Endodermal cell (in vitro differentiated cells): Measurements from ENCODE around the gene MMP24. TPM values are rescaled to one million over a fixed set of nuclear protein-coding genes. Genes with fewer than 3 reads are reported as not detected.

Experiments
- DNase-seq: peaks from one replicate; pipeline ENCODE4 v3.0.0-alpha.2; 2017
- H3K27ac ChIP-seq: 2 replicates; pipeline ENCODE4 v1.5.1; 2013; ENCODE audit warnings: mild to moderate bottlenecking, low read depth, low read length, moderate library complexity
- H3K27me3 ChIP-seq: 2 replicates; pipeline ENCODE4 v1.6.1; 2013; ENCODE audit warnings: mild to moderate bottlenecking, low read length, moderate library complexity; ENCODE audit not compliant: insufficient read depth, control insufficient read depth, poor library complexity, severe bottlenecking
- H3K36me3 ChIP-seq: 2 replicates; pipeline ENCODE4 v1.7.0; 2013; ENCODE audit warnings: mild to moderate bottlenecking, low read length, moderate library complexity; ENCODE audit not compliant: control insufficient read depth, insufficient read depth
- H3K4me1 ChIP-seq: one replicate; pipeline ENCODE4 v1.7.0; 2013; ENCODE audit warnings: low read length; ENCODE audit not compliant: control insufficient read depth, insufficient read depth
- H3K4me3 ChIP-seq: 2 replicates; pipeline ENCODE4 v1.5.1; 2013; ENCODE audit warnings: mild to moderate bottlenecking, low read length, moderate library complexity
- H3K9ac ChIP-seq: 2 replicates; pipeline ENCODE4 v1.6.1; 2013; ENCODE audit warnings: mild to moderate bottlenecking, low read length, moderate library complexity; ENCODE audit not compliant: poor library complexity, severe bottlenecking; ENCODE audit errors: extremely low read depth
- H3K9me3 ChIP-seq: 2 replicates; pipeline ENCODE4 v1.6.1; 2013; ENCODE audit warnings: mild to moderate bottlenecking, low read length, moderate library complexity; ENCODE audit not compliant: control insufficient read depth
- H3K27ac Mint-ChIP-seq: 2 replicates; pipeline ENCODE4 v1.8.0; 2020; ENCODE audit warnings: mixed read lengths
- H3K27me3 Mint-ChIP-seq: 2 replicates; pipeline ENCODE4 v1.8.0; 2021; ENCODE audit warnings: mild to moderate bottlenecking, mixed read lengths; ENCODE audit not compliant: insufficient read depth
- H3K36me3 Mint-ChIP-seq: 2 replicates; pipeline ENCODE4 v1.8.0; 2020; ENCODE audit warnings: low read depth, mixed read lengths
- H3K4me1 Mint-ChIP-seq: 2 replicates; pipeline ENCODE4 v1.8.0; 2020; ENCODE audit warnings: mixed read lengths
- H3K4me3 Mint-ChIP-seq: 2 replicates; pipeline ENCODE4 v1.8.0; 2020; ENCODE audit warnings: mild to moderate bottlenecking, moderate library complexity, mixed read lengths
- H3K9me3 Mint-ChIP-seq: 2 replicates; pipeline ENCODE4 v1.8.0; 2020; ENCODE audit warnings: mild to moderate bottlenecking, mixed read lengths
- WGBS, 2 experiments: methylation state at CpG; one replicate each; pipeline versions ENCODE4 v1.1.5 to v1.1.7; 2013; ENCODE audit warnings: missing lambda C conversion rate in 2 of 2, mixed read lengths in 1 of 2; ENCODE audit not compliant: insufficient coverage in 1 of 2, insufficient read length in 1 of 2; 5-methylcytosine and 5-hydroxymethylcytosine counted together
- total RNA-seq, 2 donors: library from RNA; stranded (reverse); fragmentation: NEBNext Ultra II Directional in 1 of 2; extraction: Animal tissue kit (Norgen Biotek cat#: 25700) in 1 of 2; gene quantifications; 2 replicates in 1 of 2; 3 replicates in 1 of 2; pipeline ENCODE4 v1.2.1, GENCODE V29; 2021
- TF ChIP-seq, protein P1 (sequence below): fragments of 200-600 bp; sonication (generic); conservative IDR thresholded peaks from 2 replicates; pipeline ENCODE4 v1.5.0; 2021; ENCODE audit warnings: antibody characterized with exemption, mild to moderate bottlenecking

Gene MMP24
- total RNA-seq, 2 donors from 2014 or later = 1.3 to 5.9 TPM

GRCh38 chr20:35271073-35271882 is 44.8 kb downstream of the MMP24 start:
- Histone ChIP-seq H3K36me3 (peaks cover 6% of the 10 kb centered on the region), H3K4me3 (no peak overlapping the region), H3K9me3 (no peaks in the 10 kb centered on the region), H3K27me3 (no peaks in the 10 kb centered on the region), H3K9ac (no peak overlapping the region), H3K4me1 (no peaks in the 10 kb centered on the region), H3K27ac (no peak overlapping the region)
- peak overlapping the region; percentile 31 for H3K27ac Mint-ChIP-seq
- peak; percentile 62 for DNase-seq
- peaks cover 8% of the 10 kb centered on the region for H3K36me3 Mint-ChIP-seq
- no peaks in the 10 kb centered on the region for H3K27me3 Mint-ChIP-seq
- H3K4me3 Mint-ChIP-seq = no peak overlapping the region
- peaks cover 1% of the 10 kb centered on the region for H3K4me1 Mint-ChIP-seq
- peaks cover 47% of the 10 kb centered on the region for H3K9me3 Mint-ChIP-seq
- 91 to 95% methylated on average over 18 to 20 of the region's 20 CpGs for WGBS, 2 experiments
- TF ChIP-seq, protein P1, sequence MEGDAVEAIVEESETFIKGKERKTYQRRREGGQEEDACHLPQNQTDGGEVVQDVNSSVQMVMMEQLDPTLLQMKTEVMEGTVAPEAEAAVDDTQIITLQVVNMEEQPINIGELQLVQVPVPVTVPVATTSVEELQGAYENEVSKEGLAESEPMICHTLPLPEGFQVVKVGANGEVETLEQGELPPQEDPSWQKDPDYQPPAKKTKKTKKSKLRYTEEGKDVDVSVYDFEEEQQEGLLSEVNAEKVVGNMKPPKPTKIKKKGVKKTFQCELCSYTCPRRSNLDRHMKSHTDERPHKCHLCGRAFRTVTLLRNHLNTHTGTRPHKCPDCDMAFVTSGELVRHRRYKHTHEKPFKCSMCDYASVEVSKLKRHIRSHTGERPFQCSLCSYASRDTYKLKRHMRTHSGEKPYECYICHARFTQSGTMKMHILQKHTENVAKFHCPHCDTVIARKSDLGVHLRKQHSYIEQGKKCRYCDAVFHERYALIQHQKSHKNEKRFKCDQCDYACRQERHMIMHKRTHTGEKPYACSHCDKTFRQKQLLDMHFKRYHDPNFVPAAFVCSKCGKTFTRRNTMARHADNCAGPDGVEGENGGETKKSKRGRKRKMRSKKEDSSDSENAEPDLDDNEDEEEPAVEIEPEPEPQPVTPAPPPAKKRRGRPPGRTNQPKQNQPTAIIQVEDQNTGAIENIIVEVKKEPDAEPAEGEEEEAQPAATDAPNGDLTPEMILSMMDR = no peak

DNA sequence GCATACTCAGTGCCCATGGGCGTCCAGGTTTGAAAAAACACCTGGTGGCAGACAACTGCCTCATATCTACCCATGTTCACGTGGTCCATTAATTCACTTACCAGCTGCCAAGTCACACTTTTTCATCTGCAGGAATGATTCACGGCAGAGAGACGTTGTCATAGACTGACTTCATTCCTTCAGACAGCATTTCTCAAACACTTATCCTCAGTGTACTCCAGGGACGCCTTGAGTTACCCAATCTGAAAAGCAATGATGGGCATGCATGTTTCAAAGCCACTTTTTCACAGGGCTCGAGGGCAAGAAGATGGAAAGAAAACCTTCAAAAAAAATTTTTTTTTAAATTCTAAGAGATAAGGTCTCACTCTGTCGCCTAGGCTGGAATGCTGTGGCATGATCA is 45.4 kb downstream of the MMP24 start:
- no peaks in the 10 kb centered on the region for H3K4me1 ChIP-seq
- no peak for DNase-seq
- no peak overlapping the region for H3K4me3 Mint-ChIP-seq
- peaks cover 1% of the 10 kb centered on the region for H3K4me1 Mint-ChIP-seq
- H3K27ac Mint-ChIP-seq = no peak overlapping the region
- no peak overlapping the region for H3K9ac ChIP-seq
- H3K4me3 ChIP-seq = no peak overlapping the region
- no peaks in the 10 kb centered on the region for H3K27me3 Mint-ChIP-seq
- no peaks in the 10 kb centered on the region for H3K9me3 ChIP-seq
- H3K27me3 ChIP-seq = no peaks in the 10 kb centered on the region
- H3K36me3 Mint-ChIP-seq = peaks cover 11% of the 10 kb centered on the region
- peaks cover 10% of the 10 kb centered on the region for H3K36me3 ChIP-seq
- no peak overlapping the region for H3K27ac ChIP-seq
- peaks cover 41% of the 10 kb centered on the region for H3K9me3 Mint-ChIP-seq
- TF ChIP-seq, protein P1 = no peak
- WGBS, 2 experiments = 88 to 91% methylated on average over 6 to 7 of the region's 7 CpGs

DNA sequence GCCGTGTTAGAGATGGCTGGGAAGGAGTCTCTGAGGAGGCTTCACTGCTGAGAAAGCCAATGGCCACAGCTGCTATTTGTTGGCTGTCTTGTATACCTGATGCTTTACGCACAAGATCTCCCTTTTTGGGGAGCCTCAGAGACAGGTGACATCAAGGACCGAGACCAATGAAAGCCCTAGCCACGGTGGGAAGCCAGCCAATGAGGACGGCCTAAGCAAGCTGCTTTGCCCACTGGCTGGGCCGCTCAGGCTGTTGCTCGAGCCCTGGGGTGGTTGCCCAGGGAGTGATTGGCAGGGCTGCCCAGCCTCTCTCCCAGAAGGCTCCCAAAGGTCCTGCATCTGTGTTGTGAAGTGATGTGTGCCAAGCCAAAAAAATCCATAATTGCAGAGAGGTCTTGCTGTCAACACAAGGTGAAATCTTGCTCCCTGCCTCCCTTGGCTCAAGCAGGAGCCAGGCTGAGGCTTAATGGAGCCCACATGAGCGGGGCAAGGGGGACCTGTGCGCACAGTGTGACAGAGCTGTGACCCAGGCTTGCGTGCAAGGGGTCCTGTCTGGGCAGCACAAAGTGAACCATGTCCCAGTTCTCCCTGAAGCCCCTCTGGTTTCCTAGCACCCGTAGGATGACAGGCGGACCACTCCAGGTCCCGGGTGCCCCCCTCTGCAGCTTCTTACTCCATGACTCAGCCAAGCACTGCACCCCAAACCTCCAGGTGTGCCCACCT is 47.1 kb downstream of the MMP24 start:
- Mint-ChIP-seq H3K27ac (no peak overlapping the region), H3K4me1 (peaks cover 1% of the 10 kb centered on the region), H3K36me3 (peaks cover 16% of the 10 kb centered on the region), H3K27me3 (no peaks in the 10 kb centered on the region), H3K4me3 (no peak overlapping the region), H3K9me3 (peaks cover 27% of the 10 kb centered on the region)
- no peaks in the 10 kb centered on the region for H3K27me3 ChIP-seq
- H3K9ac ChIP-seq = no peak overlapping the region
- no peaks in the 10 kb centered on the region for H3K4me1 ChIP-seq
- no peak overlapping the region for H3K4me3 ChIP-seq
- no peak overlapping the region for H3K27ac ChIP-seq
- TF ChIP-seq, protein P1 = no peak
- DNase-seq = peak; percentile 85
- peaks cover 16% of the 10 kb centered on the region for H3K36me3 ChIP-seq
- 75 to 89% methylated on average over 7 to 13 of the region's 13 CpGs for WGBS, 2 experiments
- H3K9me3 ChIP-seq = no peaks in the 10 kb centered on the region
